HEK293T (cell line): ENCODE results near the gene PPOX.

ENCODE experiments used
- CTCF ChIA-PET: fragments of 350-600 bp; formaldehyde crosslinking; extraction: SDS; loops from one replicate; lab custom pipeline; 2021; ENCODE audit warnings: antibody characterized with exemption, inconsistent platforms; lab: Yijun Ruan, JAX
- POLR2A ChIA-PET: fragments of 350-600 bp; formaldehyde crosslinking; extraction: SDS; loops from one replicate; lab custom pipeline; 2020; ENCODE audit warnings: antibody characterized with exemption, inconsistent platforms; lab: Yijun Ruan, JAX
- DNase-seq: peaks from one replicate; pipeline ENCODE4 v3.0.0; 2012; ENCODE audit warnings: mixed read lengths; ENCODE audit errors: extremely low spot score
- ARNT ChIP-seq: fragments of 450-650 bp; IDR thresholded peaks from 2 replicates; pipeline ENCODE4 v1.6.1; 2017; ENCODE audit warnings: mild to moderate bottlenecking
- BHLHE40 ChIP-seq: fragments of 450-650 bp; IDR thresholded peaks from 2 replicates; pipeline ENCODE4 v1.6.1; 2016; ENCODE audit warnings: mild to moderate bottlenecking, moderate library complexity, borderline replicate concordance
- CTBP1 ChIP-seq: fragments of 450-650 bp; IDR thresholded peaks from 2 replicates; pipeline ENCODE4 v1.6.1; 2016; ENCODE audit warnings: borderline replicate concordance
- ELF4 ChIP-seq: fragments of 450-650 bp; IDR thresholded peaks from 2 replicates; pipeline ENCODE4 v1.6.1; 2017; ENCODE audit warnings: antibody characterized with exemption
- FOXA1 ChIP-seq: fragments of 450-650 bp; IDR thresholded peaks from 2 replicates; pipeline ENCODE4 v1.6.1; 2016; ENCODE audit warnings: mild to moderate bottlenecking
- FOXK2 ChIP-seq: fragments of 450-650 bp; IDR thresholded peaks from 2 replicates; pipeline ENCODE4 v1.6.1; 2016; ENCODE audit warnings: mild to moderate bottlenecking
- FOXM1 ChIP-seq: fragments of 450-650 bp; IDR thresholded peaks from 2 replicates; pipeline ENCODE4 v1.6.1; 2017; ENCODE audit warnings: mild to moderate bottlenecking, borderline replicate concordance
- HDGF ChIP-seq: fragments of 450-650 bp; IDR thresholded peaks from 2 replicates; pipeline ENCODE4 v1.6.1; 2017; ENCODE audit warnings: antibody characterized with exemption, borderline replicate concordance
- L3MBTL2 ChIP-seq: fragments of 450-650 bp; conservative IDR thresholded peaks from 2 replicates; pipeline ENCODE4 v1.6.1; 2016; ENCODE audit warnings: mild to moderate bottlenecking
- LEF1 ChIP-seq: fragments of 450-650 bp; IDR thresholded peaks from 2 replicates; pipeline ENCODE4 v1.6.1; 2017; ENCODE audit warnings: mild to moderate bottlenecking, borderline replicate concordance
- NFRKB ChIP-seq: fragments of 450-650 bp; IDR thresholded peaks from 2 replicates; pipeline ENCODE4 v1.6.1; 2016; ENCODE audit warnings: mild to moderate bottlenecking, moderate library complexity
- SP1 ChIP-seq: fragments of 450-650 bp; IDR thresholded peaks from 2 replicates; pipeline ENCODE4 v1.6.1; 2017
- SUZ12 ChIP-seq: fragments of 450-650 bp; IDR thresholded peaks from 2 replicates; pipeline ENCODE4 v1.6.1; 2016; ENCODE audit warnings: mild to moderate bottlenecking
- TARDBP ChIP-seq: fragments of 450-650 bp; IDR thresholded peaks from 2 replicates; pipeline ENCODE4 v1.6.1; 2016
- ZNF384 ChIP-seq: fragments of 450-650 bp; IDR thresholded peaks from 2 replicates; pipeline ENCODE4 v1.6.1; 2016
- TF ChIP-seq, protein P1 (sequence below): fragments of 450-650 bp; IDR thresholded peaks from 2 replicates; pipeline ENCODE4 v1.6.1; 2016

Gene PPOX

GRCh38 chr1:161206411-161207140 is 40.4 kb downstream of the PPOX start:
- CTCF ChIA-PET, result interaction anchor here (1.0 kb wide), 1 partner anchor 21 kb away, joined by 3 read pairs; no protein-coding TSS in a partner anchor
- POLR2A ChIA-PET, result interaction anchor here (0.6 to 1.4 kb wide), 2 partner anchors 74 to 183 kb away, joined by 3 read pairs; partner anchors contain the start of gene DEDD
- TF ChIP-seq LEF1, result no peak
- no peak for TF ChIP-seq ELF4
- no peak for TF ChIP-seq ARNT
- TF ChIP-seq FOXK2, result no peak
- no peak for TF ChIP-seq TARDBP
- no peak for TF ChIP-seq HDGF
- TF ChIP-seq FOXM1, result no peak
- no peak for TF ChIP-seq BHLHE40
- no peak for TF ChIP-seq ZNF384
- no peak for TF ChIP-seq SUZ12
- no peak for TF ChIP-seq SP1
- TF ChIP-seq NFRKB, result no peak
- TF ChIP-seq CTBP1, result no peak
- no peak for TF ChIP-seq FOXA1
- TF ChIP-seq, protein P1, sequence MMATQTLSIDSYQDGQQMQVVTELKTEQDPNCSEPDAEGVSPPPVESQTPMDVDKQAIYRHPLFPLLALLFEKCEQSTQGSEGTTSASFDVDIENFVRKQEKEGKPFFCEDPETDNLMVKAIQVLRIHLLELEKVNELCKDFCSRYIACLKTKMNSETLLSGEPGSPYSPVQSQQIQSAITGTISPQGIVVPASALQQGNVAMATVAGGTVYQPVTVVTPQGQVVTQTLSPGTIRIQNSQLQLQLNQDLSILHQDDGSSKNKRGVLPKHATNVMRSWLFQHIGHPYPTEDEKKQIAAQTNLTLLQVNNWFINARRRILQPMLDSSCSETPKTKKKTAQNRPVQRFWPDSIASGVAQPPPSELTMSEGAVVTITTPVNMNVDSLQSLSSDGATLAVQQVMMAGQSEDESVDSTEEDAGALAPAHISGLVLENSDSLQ, result no peak
- no peak for TF ChIP-seq L3MBTL2
- no peak for DNase-seq

DNA sequence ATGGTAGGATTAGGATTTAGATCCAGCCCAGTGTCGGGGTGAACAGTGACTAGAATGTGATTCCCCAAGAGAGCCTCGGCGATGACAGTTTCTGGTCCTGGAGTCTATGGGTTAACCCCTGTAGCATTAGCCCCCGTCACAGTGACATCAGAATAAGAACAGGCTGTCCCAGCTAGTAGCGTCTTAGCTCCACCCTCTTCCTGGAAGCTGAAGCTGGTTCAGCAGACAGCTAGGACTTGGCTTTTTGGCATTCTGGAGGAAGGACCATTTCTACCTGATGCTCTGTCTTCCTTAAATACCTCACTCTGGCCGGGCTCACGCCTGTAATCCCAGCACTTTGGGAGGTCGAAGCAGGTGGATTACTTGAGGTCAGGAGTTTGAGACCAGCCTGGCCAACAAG is 40.9 kb downstream of the PPOX start:
- DNase-seq, result no peak
- ChIA-PET POLR2A (no interaction called here), CTCF (interaction anchor here (1.0 kb wide), 1 partner anchor 20 kb away, joined by 3 read pairs; no protein-coding TSS in a partner anchor)
- TF ChIP-seq TARDBP (no peak), BHLHE40 (no peak), LEF1 (no peak), FOXM1 (no peak), SP1 (no peak), ELF4 (no peak), ZNF384 (no peak), HDGF (no peak), CTBP1 (no peak), ARNT (no peak), FOXK2 (no peak), FOXA1 (no peak), L3MBTL2 (no peak)
- TF ChIP-seq, protein P1, result no peak

- ChIA-PET CTCF (interaction anchor here (0.8 to 1.5 kb wide), 2 partner anchors 16 to 172 kb away, joined by 4 to 7 read pairs; no protein-coding TSS in a partner anchor), POLR2A (interaction anchor here (2.3 to 2.5 kb wide), 2 partner anchors 8 to 16 kb away, joined by 9 to 16 read pairs; partner anchors contain the start of genes NDUFS2 and TOMM40L)
- no peak for TF ChIP-seq FOXA1
- TF ChIP-seq HDGF, result peak; percentile 12; the same call in 1 of the 2 replicates
- DNase-seq, result peak; percentile 89
These were observed 43.7 kb downstream of the PPOX start for GRCh38 chr1:161209790-161210409.

DNA sequence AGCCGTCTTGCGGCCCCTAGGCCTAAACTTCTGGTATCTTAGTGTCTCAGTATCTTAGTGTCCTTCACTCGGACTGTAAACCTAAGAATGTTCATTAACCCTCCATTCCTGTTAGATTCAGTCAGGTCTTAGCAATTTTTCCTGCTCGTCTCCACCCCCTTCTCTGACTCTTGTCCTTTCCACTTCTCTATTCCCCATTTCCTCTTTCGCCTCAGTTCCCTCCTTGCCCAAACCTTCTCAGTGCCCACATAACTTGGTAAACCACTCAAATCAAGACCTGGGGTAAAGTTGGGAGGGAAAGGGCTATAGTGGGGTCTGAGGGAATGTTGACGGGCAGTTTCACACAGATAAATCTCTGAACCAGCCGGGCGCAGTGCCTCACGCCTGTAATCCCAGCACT is 48.1 kb downstream of the PPOX start:
- no peak for DNase-seq
- no peak for TF ChIP-seq BHLHE40
- POLR2A ChIA-PET, result interaction anchor here (3.2 to 6.5 kb wide), 2 partner anchors 11 to 12 kb away, joined by 9 to 32 read pairs; partner anchors contain the start of genes NDUFS2 and TOMM40L
- CTCF ChIA-PET, result no interaction called here

DNA sequence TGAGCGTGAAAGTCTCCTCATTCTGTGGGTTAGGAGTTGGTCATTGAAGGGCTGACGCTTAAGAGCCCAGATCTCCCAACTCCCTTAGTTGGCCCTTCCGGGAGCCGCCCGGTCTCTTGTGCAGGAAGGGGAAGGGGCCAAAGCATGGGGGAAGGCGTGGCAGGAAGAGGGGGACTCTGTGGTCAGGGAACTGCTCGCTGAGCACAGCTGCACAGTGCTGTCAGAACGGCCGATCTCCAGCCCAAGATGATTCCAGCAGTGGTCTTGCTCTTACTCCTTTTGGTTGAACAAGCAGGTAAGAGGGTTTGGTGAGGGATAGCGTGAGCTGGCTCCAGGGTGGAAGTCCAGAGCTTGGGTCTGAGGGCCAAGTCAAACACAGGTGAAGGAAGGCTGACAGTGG is 48.9 kb downstream of the PPOX start, which contains the start of gene FCER1G:
Gene FCER1G (plus strand): TSS at position 220 of the 400 bp plus-strand sequence. CDS start 27 bp downstream, at position 247.
- TF ChIP-seq FOXA1 (no peak), HDGF (no peak), FOXK2 (no peak), CTBP1 (no peak), SP1 (no peak), L3MBTL2 (no peak), ARNT (no peak), BHLHE40 (no peak), TARDBP (no peak), NFRKB (no peak), ELF4 (no peak), FOXM1 (no peak), SUZ12 (no peak), LEF1 (no peak), ZNF384 (no peak)
- TF ChIP-seq, protein P1, result no peak
- POLR2A ChIA-PET, result interaction anchor here (3.2 to 6.5 kb wide), 2 partner anchors 10 to 13 kb away, joined by 9 to 32 read pairs; partner anchors contain the start of genes NDUFS2 and TOMM40L
- DNase-seq, result no peak
- CTCF ChIA-PET, result interaction anchor here (0.6 kb wide), 1 partner anchor 9 kb away, joined by 3 read pairs; no protein-coding TSS in a partner anchor
